HepG2 (cell line): ENCODE results near the gene GRM4. TPM values are rescaled to one million over a fixed set of nuclear protein-coding genes. Genes with fewer than 3 reads are reported as not detected.
A peak's percentile ranks its signal among the peaks of the same experiment; 100 is the strongest.

Source experiments
- KLF16 ChIP-seq, 2 experiments: sonication (generic) in 1 of 2; formaldehyde crosslinking in 1 of 2; IDR thresholded peaks; 2 replicates each; pipeline versions ENCODE4 v1.6.1 to v1.8.0; 2016 to 2023; ENCODE audit warnings: missing genetic modification reagents in 2 of 2, missing compliant biosample characterization in 1 of 2
- MIER3 ChIP-seq: IDR thresholded peaks from 2 replicates; pipeline ENCODE4 v1.6.1; 2016; ENCODE audit warnings: missing compliant biosample characterization, borderline replicate concordance
- NRL ChIP-seq: sonication (generic); formaldehyde crosslinking; IDR thresholded peaks from 2 replicates; pipeline ENCODE4 v1.5.0; 2020; ENCODE audit warnings: missing genetic modification reagents, mild to moderate bottlenecking, moderate library complexity, borderline replicate concordance
- SOX5 ChIP-seq: IDR thresholded peaks from 2 replicates; pipeline ENCODE4 v1.6.1; 2016; ENCODE audit warnings: borderline replicate concordance
- SP1 ChIP-seq, 2 experiments: fragments of 450-650 bp in 1 of 2; sonication (generic) in 1 of 2; formaldehyde crosslinking in 1 of 2; IDR thresholded peaks; 2 replicates each; pipeline versions ENCODE4 v1.4.0 to v1.6.1; 2016 to 2020; ENCODE audit warnings: missing genetic modification reagents in 1 of 2
- TBX2 ChIP-seq: sonication (generic); formaldehyde crosslinking; IDR thresholded peaks from 2 replicates; pipeline ENCODE4 v1.5.0; 2020; ENCODE audit warnings: missing genetic modification reagents, mild to moderate bottlenecking, borderline replicate concordance
- ZBTB7A ChIP-seq: sonication (generic); formaldehyde crosslinking; IDR thresholded peaks from 2 replicates; pipeline ENCODE4 v1.8.0; 2022; ENCODE audit warnings: mild to moderate bottlenecking, missing genetic modification reagents
- ZFP37 ChIP-seq: sonication (generic); formaldehyde crosslinking; IDR thresholded peaks from 2 replicates; pipeline ENCODE4 v1.4.0; 2020; ENCODE audit warnings: missing genetic modification reagents, borderline replicate concordance
- ZNF205 ChIP-seq: IDR thresholded peaks from 2 replicates; pipeline ENCODE4 v1.6.1; 2018; ENCODE audit warnings: missing biosample characterization, missing genetic modification reagents
- ZNF230 ChIP-seq: sonication (generic); formaldehyde crosslinking; IDR thresholded peaks from 2 replicates; pipeline ENCODE4 v1.4.0; 2020; ENCODE audit warnings: mild to moderate bottlenecking, missing genetic modification reagents
- ZNF766 ChIP-seq: sonication (generic); formaldehyde crosslinking; IDR thresholded peaks from 2 replicates; pipeline ENCODE4 v1.5.0; 2020; ENCODE audit warnings: missing genetic modification reagents, borderline replicate concordance
- ZNF780A ChIP-seq: sonication (generic); formaldehyde crosslinking; IDR thresholded peaks from 2 replicates; pipeline ENCODE4 v1.8.0; 2022; ENCODE audit warnings: mild to moderate bottlenecking, missing genetic modification reagents, moderate library complexity
- polyA plus RNA-seq, 8 experiments: library from polyadenylated mRNA; depleted of rRNA in 3 of 8; stranded (reverse) in 7 of 8; unstranded in 1 of 8; fragments of >200 nt; fragmentation: Illumina TruSeq in 4 of 8; extraction: Trizol in 4 of 8; gene quantifications; 2 replicates each; pipeline versions ENCODE4 v1.2.1 to v1.2.3, GENCODE V29; 2011 to 2016; ENCODE audit warnings: low read depth in 4 of 8, missing spikeins in 1 of 8, mixed read lengths in 1 of 8; ENCODE audit not compliant: insufficient read depth in 1 of 8
- total RNA-seq, 5 experiments: library from RNA; depleted of rRNA; stranded (reverse); fragments of >200 nt; fragmentation: Illumina TruSeq; extraction: Trizol; gene quantifications; 2 replicates each; pipeline ENCODE4 v1.2.3, GENCODE V29; 2016; ENCODE audit warnings: low read depth in 1 of 5
- TF ChIP-seq, protein P1 (sequence below): sonication (generic); formaldehyde crosslinking; conservative IDR thresholded peaks from 2 replicates; pipeline ENCODE4 v1.4.0; 2020; ENCODE audit warnings: missing genetic modification reagents
- TF ChIP-seq, protein P2 (sequence below): sonication (generic); formaldehyde crosslinking; IDR thresholded peaks from 2 replicates; pipeline ENCODE4 v1.4.0; 2020; ENCODE audit warnings: missing genetic modification reagents
- TF ChIP-seq, protein P3 (sequence below): sonication (generic); formaldehyde crosslinking; conservative IDR thresholded peaks from 2 replicates; pipeline ENCODE4 v1.4.0; 2020; ENCODE audit warnings: missing genetic modification reagents
- TF ChIP-seq, protein P4 (sequence below): IDR thresholded peaks from 2 replicates; pipeline ENCODE4 v1.6.1; 2016; ENCODE audit warnings: low read depth
- TF ChIP-seq, protein P5 (sequence below): sonication (generic); formaldehyde crosslinking; IDR thresholded peaks from 2 replicates; pipeline ENCODE4 v1.4.0; 2020; ENCODE audit warnings: missing genetic modification reagents
- TF ChIP-seq, protein P6 (sequence below): sonication (generic); formaldehyde crosslinking; IDR thresholded peaks from 2 replicates; pipeline ENCODE4 v1.8.1; 2022; ENCODE audit warnings: mild to moderate bottlenecking, missing genetic modification reagents

The GRM4 gene
- total and polyA plus RNA-seq, 2 of the 13 experiments (the other 11 are each of a cell fraction or from before 2014, with no cell fraction given): not detected

DNA sequence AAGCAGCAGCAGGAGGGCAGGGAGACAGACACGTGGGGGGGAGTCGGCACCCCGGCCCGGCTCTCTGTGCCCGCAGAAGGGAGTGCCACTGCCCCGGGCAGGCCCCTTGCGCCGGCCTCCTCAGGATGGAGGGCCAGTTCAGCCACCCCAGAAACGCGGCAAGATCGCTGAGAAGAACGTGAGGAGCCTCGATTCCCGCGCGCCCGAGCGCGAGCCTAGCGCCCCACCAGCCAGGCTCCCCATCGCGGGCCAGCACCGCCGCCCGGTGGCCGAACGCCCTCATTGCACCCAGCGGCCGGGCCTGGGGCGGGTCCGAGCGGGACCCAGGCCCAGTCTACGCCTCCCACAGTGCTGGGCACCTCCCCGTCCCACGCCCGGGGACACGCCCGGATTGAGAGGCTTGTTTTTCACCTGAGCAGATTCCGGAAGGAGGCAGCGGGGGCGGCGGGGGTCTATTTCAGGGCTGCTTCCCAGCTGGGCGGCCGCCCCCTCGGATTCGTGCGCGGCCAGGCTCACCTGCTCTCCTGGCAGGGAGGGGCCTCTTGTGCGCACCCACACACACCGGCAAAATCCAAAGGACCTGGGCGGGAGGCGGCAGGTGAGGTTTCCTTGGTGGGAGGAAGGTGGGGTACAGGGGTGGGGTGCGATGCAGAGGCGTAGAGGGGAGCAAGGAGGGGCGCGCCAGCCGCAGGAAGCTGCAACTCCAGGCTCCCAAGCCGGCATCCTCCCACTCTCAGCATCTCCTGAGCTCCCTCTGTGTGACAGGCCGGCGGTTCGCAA is 9.0 kb upstream of the GRM4 start (continued):
- TF ChIP-seq, protein P1, sequence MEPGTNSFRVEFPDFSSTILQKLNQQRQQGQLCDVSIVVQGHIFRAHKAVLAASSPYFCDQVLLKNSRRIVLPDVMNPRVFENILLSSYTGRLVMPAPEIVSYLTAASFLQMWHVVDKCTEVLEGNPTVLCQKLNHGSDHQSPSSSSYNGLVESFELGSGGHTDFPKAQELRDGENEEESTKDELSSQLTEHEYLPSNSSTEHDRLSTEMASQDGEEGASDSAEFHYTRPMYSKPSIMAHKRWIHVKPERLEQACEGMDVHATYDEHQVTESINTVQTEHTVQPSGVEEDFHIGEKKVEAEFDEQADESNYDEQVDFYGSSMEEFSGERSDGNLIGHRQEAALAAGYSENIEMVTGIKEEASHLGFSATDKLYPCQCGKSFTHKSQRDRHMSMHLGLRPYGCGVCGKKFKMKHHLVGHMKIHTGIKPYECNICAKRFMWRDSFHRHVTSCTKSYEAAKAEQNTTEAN (CRISPR knock-in tag): no peak
- TF ChIP-seq, protein P2, sequence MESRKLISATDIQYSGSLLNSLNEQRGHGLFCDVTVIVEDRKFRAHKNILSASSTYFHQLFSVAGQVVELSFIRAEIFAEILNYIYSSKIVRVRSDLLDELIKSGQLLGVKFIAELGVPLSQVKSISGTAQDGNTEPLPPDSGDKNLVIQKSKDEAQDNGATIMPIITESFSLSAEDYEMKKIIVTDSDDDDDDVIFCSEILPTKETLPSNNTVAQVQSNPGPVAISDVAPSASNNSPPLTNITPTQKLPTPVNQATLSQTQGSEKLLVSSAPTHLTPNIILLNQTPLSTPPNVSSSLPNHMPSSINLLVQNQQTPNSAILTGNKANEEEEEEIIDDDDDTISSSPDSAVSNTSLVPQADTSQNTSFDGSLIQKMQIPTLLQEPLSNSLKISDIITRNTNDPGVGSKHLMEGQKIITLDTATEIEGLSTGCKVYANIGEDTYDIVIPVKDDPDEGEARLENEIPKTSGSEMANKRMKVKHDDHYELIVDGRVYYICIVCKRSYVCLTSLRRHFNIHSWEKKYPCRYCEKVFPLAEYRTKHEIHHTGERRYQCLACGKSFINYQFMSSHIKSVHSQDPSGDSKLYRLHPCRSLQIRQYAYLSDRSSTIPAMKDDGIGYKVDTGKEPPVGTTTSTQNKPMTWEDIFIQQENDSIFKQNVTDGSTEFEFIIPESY (CRISPR knock-in tag): 0 out of 2 replicates have a peak, but pooled peaks have one; percentile 9
- TF ChIP-seq ZNF230 (CRISPR knock-in tag): 0 out of 2 replicates have a peak, but pooled peaks have one; percentile 59
- TF ChIP-seq ZBTB7A (CRISPR knock-in tag): peak; percentile 62
- TF ChIP-seq TBX2 (CRISPR knock-in tag): 0 out of 2 replicates have a peak, but pooled peaks have one; percentile 36
- TF ChIP-seq SOX5 (CRISPR knock-in tag): no peak
- TF ChIP-seq SP1 (IDR thresholded peaks at IDR 0.05): no peak
- TF ChIP-seq SP1 (CRISPR knock-in tag; IDR thresholded peaks at IDR 0.05): peak; percentile 20; the same call in 1 of the 2 replicates
- TF ChIP-seq ZNF780A (CRISPR knock-in tag): 0 out of 2 replicates have a peak, but pooled peaks have one; percentile 33
- peak; percentile 58; the same call in 1 of the 2 replicates for TF ChIP-seq ZNF766 (CRISPR knock-in tag)
- peak; percentile 45; the same call in 1 of the 2 replicates for TF ChIP-seq ZNF205 (CRISPR knock-in tag)
- no peak for TF ChIP-seq MIER3 (CRISPR knock-in tag)
- TF ChIP-seq, protein P3, sequence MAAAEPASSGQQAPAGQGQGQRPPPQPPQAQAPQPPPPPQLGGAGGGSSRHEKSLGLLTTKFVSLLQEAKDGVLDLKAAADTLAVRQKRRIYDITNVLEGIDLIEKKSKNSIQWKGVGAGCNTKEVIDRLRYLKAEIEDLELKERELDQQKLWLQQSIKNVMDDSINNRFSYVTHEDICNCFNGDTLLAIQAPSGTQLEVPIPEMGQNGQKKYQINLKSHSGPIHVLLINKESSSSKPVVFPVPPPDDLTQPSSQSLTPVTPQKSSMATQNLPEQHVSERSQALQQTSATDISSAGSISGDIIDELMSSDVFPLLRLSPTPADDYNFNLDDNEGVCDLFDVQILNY (CRISPR knock-in tag): peak; percentile 34; the same call in 1 of the 2 replicates
- no peak for TF ChIP-seq ZFP37 (CRISPR knock-in tag)
- TF ChIP-seq KLF16 (CRISPR knock-in tag; IDR thresholded peaks at IDR 0.05): no peak
- TF ChIP-seq, protein P4, sequence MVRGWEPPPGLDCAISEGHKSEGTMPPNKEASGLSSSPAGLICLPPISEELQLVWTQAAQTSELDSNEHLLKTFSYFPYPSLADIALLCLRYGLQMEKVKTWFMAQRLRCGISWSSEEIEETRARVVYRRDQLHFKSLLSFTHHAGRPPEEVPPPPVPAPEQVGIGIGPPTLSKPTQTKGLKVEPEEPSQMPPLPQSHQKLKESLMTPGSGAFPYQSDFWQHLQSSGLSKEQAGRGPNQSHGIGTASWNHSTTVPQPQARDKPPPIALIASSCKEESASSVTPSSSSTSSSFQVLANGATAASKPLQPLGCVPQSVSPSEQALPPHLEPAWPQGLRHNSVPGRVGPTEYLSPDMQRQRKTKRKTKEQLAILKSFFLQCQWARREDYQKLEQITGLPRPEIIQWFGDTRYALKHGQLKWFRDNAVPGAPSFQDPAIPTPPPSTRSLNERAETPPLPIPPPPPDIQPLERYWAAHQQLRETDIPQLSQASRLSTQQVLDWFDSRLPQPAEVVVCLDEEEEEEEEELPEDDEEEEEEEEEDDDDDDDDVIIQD (CRISPR knock-in tag): no peak
- TF ChIP-seq, protein P5, sequence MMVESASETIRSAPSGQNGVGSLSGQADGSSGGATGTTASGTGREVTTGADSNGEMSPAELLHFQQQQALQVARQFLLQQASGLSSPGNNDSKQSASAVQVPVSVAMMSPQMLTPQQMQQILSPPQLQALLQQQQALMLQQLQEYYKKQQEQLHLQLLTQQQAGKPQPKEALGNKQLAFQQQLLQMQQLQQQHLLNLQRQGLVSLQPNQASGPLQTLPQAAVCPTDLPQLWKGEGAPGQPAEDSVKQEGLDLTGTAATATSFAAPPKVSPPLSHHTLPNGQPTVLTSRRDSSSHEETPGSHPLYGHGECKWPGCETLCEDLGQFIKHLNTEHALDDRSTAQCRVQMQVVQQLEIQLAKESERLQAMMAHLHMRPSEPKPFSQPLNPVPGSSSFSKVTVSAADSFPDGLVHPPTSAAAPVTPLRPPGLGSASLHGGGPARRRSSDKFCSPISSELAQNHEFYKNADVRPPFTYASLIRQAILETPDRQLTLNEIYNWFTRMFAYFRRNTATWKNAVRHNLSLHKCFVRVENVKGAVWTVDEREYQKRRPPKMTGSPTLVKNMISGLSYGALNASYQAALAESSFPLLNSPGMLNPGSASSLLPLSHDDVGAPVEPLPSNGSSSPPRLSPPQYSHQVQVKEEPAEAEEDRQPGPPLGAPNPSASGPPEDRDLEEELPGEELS (CRISPR knock-in tag): no peak
- no peak for TF ChIP-seq NRL
- TF ChIP-seq, protein P6, sequence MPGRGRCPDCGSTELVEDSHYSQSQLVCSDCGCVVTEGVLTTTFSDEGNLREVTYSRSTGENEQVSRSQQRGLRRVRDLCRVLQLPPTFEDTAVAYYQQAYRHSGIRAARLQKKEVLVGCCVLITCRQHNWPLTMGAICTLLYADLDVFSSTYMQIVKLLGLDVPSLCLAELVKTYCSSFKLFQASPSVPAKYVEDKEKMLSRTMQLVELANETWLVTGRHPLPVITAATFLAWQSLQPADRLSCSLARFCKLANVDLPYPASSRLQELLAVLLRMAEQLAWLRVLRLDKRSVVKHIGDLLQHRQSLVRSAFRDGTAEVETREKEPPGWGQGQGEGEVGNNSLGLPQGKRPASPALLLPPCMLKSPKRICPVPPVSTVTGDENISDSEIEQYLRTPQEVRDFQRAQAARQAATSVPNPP (CRISPR knock-in tag): 0 out of 2 replicates have a peak, but pooled peaks have one; percentile 61
